ENCODE data around the gene RBCK1.
"Not testable (repeated sequence)": the region's sequence is repeated elsewhere in the genome, so short reads cannot be mapped to it uniquely, and the experiment has no call there.

DNA sequence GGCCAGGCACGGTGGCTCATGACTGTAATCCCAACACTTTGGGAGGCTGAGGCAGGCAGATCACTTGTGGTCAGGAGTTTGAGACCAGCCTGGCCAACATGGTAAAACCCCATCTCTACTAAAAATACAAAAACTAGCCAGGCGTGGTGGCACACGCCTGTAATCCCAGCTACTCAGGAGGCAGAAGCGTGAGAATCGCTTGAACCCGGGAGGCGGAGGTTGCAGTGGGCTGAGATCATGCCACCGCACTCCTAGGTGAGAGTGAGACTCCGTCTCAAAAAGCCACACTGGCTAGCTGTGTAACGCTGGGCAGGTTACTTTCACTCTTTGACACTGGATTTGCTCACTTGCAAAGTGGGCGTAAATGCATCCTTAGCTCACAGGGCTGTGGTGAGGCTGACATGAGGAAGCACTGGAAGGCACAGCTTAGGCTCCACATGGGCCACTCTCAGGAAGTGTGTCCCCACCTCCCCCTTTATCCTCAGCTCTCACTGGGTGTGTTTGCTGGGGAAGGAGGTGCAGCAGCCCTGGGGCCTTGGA is 35.5 kb upstream of the RBCK1 start:
- not testable (repeated sequence) for TF ChIP-seq ATF3 (IDR thresholded peaks at IDR 0.05; ENCODE audit: borderline replicate concordance, extremely low read depth, low read depth, low read length); RCOR1 (conservative IDR thresholded peaks at IDR 0.05; ENCODE audit: low read depth, low read length); POLR2AphosphoS5 (IDR thresholded peaks at IDR 0.05; ENCODE audit: low read length); CEBPB (IDR thresholded peaks at IDR 0.05; ENCODE audit: borderline replicate concordance in 1 of 2, low read depth in 2 of 2, low read length in 2 of 2); BMI1 (IDR thresholded peaks at IDR 0.05; ENCODE audit: borderline replicate concordance); CTCF (IDR thresholded peaks at IDR 0.05 in 2 of 3, conservative IDR thresholded peaks at IDR 0.05 in 1 of 3; ENCODE audit: control insufficient read depth in 2 of 3, extremely low read depth in 1 of 3, insufficient read depth in 1 of 3, low read depth in 3 of 3, low read length in 3 of 3); POLR2A (IDR thresholded peaks at IDR 0.05; ENCODE audit: low read depth, low read length); IRF5 (IDR thresholded peaks at IDR 0.05; ENCODE audit: borderline replicate concordance); GABPA (IDR thresholded peaks at IDR 0.05; ENCODE audit: low read depth); JUNB (IDR thresholded peaks at IDR 0.05)
- TF ChIP-seq, protein P1, sequence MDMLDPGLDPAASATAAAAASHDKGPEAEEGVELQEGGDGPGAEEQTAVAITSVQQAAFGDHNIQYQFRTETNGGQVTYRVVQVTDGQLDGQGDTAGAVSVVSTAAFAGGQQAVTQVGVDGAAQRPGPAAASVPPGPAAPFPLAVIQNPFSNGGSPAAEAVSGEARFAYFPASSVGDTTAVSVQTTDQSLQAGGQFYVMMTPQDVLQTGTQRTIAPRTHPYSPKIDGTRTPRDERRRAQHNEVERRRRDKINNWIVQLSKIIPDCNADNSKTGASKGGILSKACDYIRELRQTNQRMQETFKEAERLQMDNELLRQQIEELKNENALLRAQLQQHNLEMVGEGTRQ (IDR thresholded peaks at IDR 0.05; ENCODE audit: borderline replicate concordance, low read depth, low read length), result not testable (repeated sequence)

Measured in GM12878 (cell line).